WTC11 (cell line): ENCODE results near the gene RPL23.

Source experiments
- CREB1 ChIP-seq: sonication (generic); formaldehyde crosslinking; IDR thresholded peaks from 2 replicates; pipeline ENCODE4 v1.8.0; 2023; ENCODE audit warnings: mild to moderate bottlenecking, missing genetic modification reagents
- NFATC4 ChIP-seq: fragments of 250-450 bp; sonication (Bioruptor Pico); IDR thresholded peaks from 2 replicates; pipeline ENCODE4 v1.9.0; 2021; ENCODE audit warnings: mild to moderate bottlenecking
- SMAD3 ChIP-seq: sonication (generic); formaldehyde crosslinking; IDR thresholded peaks from 2 replicates; pipeline ENCODE4 v1.8.0; 2022; ENCODE audit warnings: missing genetic modification reagents, mild to moderate bottlenecking, borderline replicate concordance
- SMAD4 ChIP-seq: sonication (generic); formaldehyde crosslinking; IDR thresholded peaks from 2 replicates; pipeline ENCODE4 v1.8.0; 2022; ENCODE audit warnings: mild to moderate bottlenecking, missing genetic modification reagents
- TCF7 ChIP-seq: sonication (generic); formaldehyde crosslinking; IDR thresholded peaks from 2 replicates; pipeline ENCODE4 v1.8.0; 2022; ENCODE audit warnings: mild to moderate bottlenecking, low read depth, missing genetic modification reagents, moderate library complexity
- ZNF416 ChIP-seq: fragments of 250-450 bp; sonication (Bioruptor Pico); IDR thresholded peaks from 2 replicates; pipeline ENCODE4 v1.9.0; 2021; ENCODE audit warnings: mild to moderate bottlenecking, inconsistent platforms
- TF ChIP-seq, protein P1 (sequence below): sonication (generic); formaldehyde crosslinking; conservative IDR thresholded peaks from 2 replicates; pipeline ENCODE4 v1.8.1; 2022; ENCODE audit warnings: mild to moderate bottlenecking, missing genetic modification reagents
- TF ChIP-seq, protein P2 (sequence below): fragments of 200-600 bp; IDR thresholded peaks from 2 replicates; pipeline ENCODE4 v1.8.0; 2022; ENCODE audit warnings: antibody characterized with exemption
- TF ChIP-seq, protein P3 (sequence below): fragments of 250-450 bp; sonication (Bioruptor Pico); IDR thresholded peaks from 2 replicates; pipeline ENCODE4 v1.8.0; 2021; ENCODE audit warnings: mild to moderate bottlenecking
- TF ChIP-seq, protein P4 (sequence below): sonication (generic); formaldehyde crosslinking; conservative IDR thresholded peaks from 2 replicates; pipeline ENCODE4 v1.8.1; 2023; ENCODE audit warnings: mild to moderate bottlenecking, low read depth, missing genetic modification reagents, moderate library complexity
- TF ChIP-seq, protein P5 (sequence below): sonication (generic); formaldehyde crosslinking; IDR thresholded peaks from 2 replicates; pipeline ENCODE4 v1.8.0; 2023; ENCODE audit warnings: missing genetic modification reagents

DNA sequence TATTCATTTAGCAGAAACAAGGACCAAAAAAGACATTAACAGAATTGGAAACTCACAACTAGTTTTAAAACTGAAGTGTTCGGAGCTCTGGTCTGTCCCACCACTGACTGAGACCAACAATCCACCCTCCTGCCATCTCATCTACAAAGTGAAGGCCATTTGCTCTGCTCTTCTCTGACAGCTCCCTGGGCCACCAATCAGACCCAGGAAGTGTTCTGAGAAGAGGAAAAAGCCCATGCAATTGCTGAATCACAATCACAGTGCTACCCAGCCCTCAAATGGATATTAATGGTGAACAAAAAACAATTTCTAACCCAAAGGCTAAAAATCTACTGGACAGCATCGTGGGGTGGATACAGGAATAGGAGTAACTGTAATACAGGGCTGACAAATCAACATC is 2.1 kb downstream of the RPL23 start:
- TF ChIP-seq TCF7 (CRISPR knock-in tag) = no peak
- TF ChIP-seq, protein P1, sequence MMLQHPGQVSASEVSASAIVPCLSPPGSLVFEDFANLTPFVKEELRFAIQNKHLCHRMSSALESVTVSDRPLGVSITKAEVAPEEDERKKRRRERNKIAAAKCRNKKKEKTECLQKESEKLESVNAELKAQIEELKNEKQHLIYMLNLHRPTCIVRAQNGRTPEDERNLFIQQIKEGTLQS = no peak
- TF ChIP-seq, protein P2, sequence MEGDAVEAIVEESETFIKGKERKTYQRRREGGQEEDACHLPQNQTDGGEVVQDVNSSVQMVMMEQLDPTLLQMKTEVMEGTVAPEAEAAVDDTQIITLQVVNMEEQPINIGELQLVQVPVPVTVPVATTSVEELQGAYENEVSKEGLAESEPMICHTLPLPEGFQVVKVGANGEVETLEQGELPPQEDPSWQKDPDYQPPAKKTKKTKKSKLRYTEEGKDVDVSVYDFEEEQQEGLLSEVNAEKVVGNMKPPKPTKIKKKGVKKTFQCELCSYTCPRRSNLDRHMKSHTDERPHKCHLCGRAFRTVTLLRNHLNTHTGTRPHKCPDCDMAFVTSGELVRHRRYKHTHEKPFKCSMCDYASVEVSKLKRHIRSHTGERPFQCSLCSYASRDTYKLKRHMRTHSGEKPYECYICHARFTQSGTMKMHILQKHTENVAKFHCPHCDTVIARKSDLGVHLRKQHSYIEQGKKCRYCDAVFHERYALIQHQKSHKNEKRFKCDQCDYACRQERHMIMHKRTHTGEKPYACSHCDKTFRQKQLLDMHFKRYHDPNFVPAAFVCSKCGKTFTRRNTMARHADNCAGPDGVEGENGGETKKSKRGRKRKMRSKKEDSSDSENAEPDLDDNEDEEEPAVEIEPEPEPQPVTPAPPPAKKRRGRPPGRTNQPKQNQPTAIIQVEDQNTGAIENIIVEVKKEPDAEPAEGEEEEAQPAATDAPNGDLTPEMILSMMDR = no peak
- TF ChIP-seq, protein P3, sequence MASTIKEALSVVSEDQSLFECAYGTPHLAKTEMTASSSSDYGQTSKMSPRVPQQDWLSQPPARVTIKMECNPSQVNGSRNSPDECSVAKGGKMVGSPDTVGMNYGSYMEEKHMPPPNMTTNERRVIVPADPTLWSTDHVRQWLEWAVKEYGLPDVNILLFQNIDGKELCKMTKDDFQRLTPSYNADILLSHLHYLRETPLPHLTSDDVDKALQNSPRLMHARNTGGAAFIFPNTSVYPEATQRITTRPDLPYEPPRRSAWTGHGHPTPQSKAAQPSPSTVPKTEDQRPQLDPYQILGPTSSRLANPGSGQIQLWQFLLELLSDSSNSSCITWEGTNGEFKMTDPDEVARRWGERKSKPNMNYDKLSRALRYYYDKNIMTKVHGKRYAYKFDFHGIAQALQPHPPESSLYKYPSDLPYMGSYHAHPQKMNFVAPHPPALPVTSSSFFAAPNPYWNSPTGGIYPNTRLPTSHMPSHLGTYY (CRISPR knock-in tag) = no peak
- TF ChIP-seq NFATC4 (CRISPR knock-in tag) = no peak
- no peak for TF ChIP-seq CREB1 (CRISPR knock-in tag)
- no peak for TF ChIP-seq ZNF416 (CRISPR knock-in tag)
- TF ChIP-seq, protein P4, sequence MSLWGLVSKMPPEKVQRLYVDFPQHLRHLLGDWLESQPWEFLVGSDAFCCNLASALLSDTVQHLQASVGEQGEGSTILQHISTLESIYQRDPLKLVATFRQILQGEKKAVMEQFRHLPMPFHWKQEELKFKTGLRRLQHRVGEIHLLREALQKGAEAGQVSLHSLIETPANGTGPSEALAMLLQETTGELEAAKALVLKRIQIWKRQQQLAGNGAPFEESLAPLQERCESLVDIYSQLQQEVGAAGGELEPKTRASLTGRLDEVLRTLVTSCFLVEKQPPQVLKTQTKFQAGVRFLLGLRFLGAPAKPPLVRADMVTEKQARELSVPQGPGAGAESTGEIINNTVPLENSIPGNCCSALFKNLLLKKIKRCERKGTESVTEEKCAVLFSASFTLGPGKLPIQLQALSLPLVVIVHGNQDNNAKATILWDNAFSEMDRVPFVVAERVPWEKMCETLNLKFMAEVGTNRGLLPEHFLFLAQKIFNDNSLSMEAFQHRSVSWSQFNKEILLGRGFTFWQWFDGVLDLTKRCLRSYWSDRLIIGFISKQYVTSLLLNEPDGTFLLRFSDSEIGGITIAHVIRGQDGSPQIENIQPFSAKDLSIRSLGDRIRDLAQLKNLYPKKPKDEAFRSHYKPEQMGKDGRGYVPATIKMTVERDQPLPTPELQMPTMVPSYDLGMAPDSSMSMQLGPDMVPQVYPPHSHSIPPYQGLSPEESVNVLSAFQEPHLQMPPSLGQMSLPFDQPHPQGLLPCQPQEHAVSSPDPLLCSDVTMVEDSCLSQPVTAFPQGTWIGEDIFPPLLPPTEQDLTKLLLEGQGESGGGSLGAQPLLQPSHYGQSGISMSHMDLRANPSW = no peak
- no peak for TF ChIP-seq SMAD3 (CRISPR knock-in tag)
- TF ChIP-seq, protein P5, sequence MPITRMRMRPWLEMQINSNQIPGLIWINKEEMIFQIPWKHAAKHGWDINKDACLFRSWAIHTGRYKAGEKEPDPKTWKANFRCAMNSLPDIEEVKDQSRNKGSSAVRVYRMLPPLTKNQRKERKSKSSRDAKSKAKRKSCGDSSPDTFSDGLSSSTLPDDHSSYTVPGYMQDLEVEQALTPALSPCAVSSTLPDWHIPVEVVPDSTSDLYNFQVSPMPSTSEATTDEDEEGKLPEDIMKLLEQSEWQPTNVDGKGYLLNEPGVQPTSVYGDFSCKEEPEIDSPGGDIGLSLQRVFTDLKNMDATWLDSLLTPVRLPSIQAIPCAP (CRISPR knock-in tag) = no peak
- TF ChIP-seq SMAD4 (CRISPR knock-in tag) = no peak
